AG09309 (cell line): ENCODE data around the gene CILP.
A peak's percentile ranks its signal among the peaks of the same experiment; 100 is the strongest.

Experiments used
- DNase-seq: peaks from one replicate; pipeline ENCODE4 v3.0.0-alpha.2; 2010; ENCODE audit warnings: low read depth
- H3K4me3 ChIP-seq: 2 replicates; pipeline ENCODE4 v1.5.1; 2011; ENCODE audit warnings: mild to moderate bottlenecking, low read depth, low read length, moderate library complexity; ENCODE audit not compliant: control insufficient read depth
- CTCF ChIP-seq: IDR thresholded peaks from 2 replicates; pipeline ENCODE4 v1.5.1; 2011; ENCODE audit warnings: mild to moderate bottlenecking, low read depth, low read length, inconsistent platforms; ENCODE audit not compliant: insufficient read depth, control insufficient read depth; ENCODE audit errors: missing control alignments

The CILP gene, protein sequence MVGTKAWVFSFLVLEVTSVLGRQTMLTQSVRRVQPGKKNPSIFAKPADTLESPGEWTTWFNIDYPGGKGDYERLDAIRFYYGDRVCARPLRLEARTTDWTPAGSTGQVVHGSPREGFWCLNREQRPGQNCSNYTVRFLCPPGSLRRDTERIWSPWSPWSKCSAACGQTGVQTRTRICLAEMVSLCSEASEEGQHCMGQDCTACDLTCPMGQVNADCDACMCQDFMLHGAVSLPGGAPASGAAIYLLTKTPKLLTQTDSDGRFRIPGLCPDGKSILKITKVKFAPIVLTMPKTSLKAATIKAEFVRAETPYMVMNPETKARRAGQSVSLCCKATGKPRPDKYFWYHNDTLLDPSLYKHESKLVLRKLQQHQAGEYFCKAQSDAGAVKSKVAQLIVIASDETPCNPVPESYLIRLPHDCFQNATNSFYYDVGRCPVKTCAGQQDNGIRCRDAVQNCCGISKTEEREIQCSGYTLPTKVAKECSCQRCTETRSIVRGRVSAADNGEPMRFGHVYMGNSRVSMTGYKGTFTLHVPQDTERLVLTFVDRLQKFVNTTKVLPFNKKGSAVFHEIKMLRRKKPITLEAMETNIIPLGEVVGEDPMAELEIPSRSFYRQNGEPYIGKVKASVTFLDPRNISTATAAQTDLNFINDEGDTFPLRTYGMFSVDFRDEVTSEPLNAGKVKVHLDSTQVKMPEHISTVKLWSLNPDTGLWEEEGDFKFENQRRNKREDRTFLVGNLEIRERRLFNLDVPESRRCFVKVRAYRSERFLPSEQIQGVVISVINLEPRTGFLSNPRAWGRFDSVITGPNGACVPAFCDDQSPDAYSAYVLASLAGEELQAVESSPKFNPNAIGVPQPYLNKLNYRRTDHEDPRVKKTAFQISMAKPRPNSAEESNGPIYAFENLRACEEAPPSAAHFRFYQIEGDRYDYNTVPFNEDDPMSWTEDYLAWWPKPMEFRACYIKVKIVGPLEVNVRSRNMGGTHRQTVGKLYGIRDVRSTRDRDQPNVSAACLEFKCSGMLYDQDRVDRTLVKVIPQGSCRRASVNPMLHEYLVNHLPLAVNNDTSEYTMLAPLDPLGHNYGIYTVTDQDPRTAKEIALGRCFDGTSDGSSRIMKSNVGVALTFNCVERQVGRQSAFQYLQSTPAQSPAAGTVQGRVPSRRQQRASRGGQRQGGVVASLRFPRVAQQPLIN

DNA sequence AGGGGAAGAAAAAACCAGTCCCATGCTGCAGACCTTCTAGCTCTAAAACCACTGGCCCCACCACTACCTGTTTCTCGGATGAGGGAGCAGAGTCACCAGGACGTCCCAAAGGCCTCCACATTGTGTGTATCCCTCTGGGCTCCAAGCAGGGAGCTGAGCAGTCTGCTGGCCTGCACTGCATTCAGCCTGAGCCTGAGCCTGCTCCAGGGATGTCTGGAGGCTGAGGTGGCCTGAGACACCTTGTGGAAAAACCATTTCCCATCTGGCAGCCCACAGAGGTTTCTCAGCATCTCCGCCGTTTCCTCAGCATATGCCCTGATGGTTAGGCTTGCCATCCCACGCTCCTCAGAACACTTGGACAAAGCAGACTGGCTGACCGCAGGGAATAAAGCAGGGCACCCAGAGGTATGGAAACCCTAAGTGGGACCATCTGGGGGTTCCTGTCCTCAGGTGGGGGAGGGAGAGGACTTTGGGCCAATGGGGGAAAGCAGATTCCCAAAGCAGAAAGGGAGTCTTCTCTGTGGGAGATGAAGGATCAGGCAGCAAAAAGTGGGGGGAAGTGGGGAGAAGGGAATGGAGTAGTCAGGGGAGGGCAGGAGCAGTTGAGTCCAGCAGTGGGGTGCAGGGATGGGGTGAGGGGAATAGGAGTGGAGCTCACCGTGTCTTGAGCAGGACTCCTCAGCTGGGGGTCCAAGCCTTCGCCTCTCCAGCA lies at the start of gene CILP:
Gene CILP (minus strand): TSS at position 704 of the 712 bp plus-strand sequence. CDS start 1,718 bp downstream, outside the sequence.
- no peak for DNase-seq
- no peak within 1 kb of the TSS for H3K4me3 ChIP-seq
- TF ChIP-seq CTCF, result no peak

- no peak for TF ChIP-seq CTCF
- DNase-seq, result no peak
- H3K4me3 ChIP-seq, result no peak overlapping the region
Observed at GRCh38 chr15:65260968-65261367, 49.7 kb upstream of the CILP start.

GRCh38 chr15:65259367-65259797 lies 48.1 kb upstream of the CILP start:
- TF ChIP-seq CTCF, result no peak
- H3K4me3 ChIP-seq, result no peak overlapping the region
- no peak for DNase-seq

DNA sequence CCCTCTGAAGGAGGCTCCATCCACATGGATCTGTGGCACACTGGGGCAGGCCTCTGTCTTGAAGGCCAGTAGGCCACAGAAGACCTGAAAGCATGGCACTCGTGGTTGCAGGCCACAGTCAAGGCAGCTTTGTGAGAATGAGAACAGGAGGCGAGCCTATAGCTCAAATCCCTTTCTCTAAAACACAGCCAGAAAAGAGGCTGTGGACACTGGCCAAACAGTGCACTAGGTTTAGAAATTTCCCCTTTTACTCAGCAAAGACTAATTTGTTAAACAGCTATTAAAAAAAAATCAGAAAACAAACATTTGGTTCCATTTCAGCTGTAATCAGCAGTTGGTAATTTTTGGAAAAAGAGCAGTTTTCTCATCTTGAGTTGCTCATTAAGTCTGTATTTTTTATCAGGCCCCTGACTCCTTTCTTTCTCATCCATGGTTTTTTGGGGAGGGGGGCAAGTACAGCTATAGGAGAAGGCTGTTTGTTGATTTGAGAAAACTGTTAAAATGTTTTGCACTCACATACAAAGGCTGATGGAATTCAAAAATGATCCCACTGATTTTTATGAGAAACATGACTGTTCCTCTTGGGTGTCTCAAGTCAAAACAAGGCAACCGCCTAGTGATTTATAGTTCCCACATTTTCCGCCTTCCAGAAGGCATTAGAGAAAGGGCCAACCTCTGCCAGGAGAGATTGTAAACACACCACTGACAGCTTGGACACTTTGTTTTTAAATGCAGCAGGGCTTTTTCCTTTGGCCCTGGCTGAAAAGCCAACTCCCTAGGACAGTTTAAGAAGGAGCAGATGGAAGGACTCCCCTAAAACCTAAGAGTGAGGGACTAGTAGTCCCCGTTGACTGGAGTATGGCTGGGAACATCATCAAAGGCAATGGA lies 47.3 kb upstream of the CILP start:
- TF ChIP-seq CTCF, result no peak
- DNase-seq, result peak; percentile 21
- H3K4me3 ChIP-seq, result no peak overlapping the region

GRCh38 chr15:65255486-65256140 lies 44.3 kb upstream of the CILP start:
- no peak for TF ChIP-seq CTCF
- DNase-seq, result no peak
- no peak overlapping the region for H3K4me3 ChIP-seq
